Stimulated activated memory B cell treated with anti-CD40 and anti-IgM and Interleukin-4, amounts not matched to agents 10 μg/mL and 1 μg/mL and 100 μg/mL, for 72 hours (primary cell): ENCODE data around the gene MAP3K12.

ENCODE experiments used
- ATAC-seq: fragments of 150-1000 bp; cut with Tn5 transposase; 2 replicates; pipeline ENCODE4 v1.10.0; 2021
- H3K27ac Mint-ChIP-seq: one replicate; pipeline ENCODE4 v1.8.0; 2022; ENCODE audit warnings: mild to moderate bottlenecking, mixed read lengths
- H3K27me3 Mint-ChIP-seq: one replicate; pipeline ENCODE4 v1.8.0; 2022; ENCODE audit warnings: mixed read lengths
- H3K36me3 Mint-ChIP-seq: one replicate; pipeline ENCODE4 v1.8.0; 2022; ENCODE audit warnings: mixed read lengths
- H3K4me1 Mint-ChIP-seq: one replicate; pipeline ENCODE4 v1.8.0; 2022; ENCODE audit warnings: mixed read lengths
- H3K4me3 Mint-ChIP-seq: one replicate; pipeline ENCODE4 v1.8.0; 2022; ENCODE audit warnings: mild to moderate bottlenecking, moderate library complexity, mixed read lengths
- H3K9me3 Mint-ChIP-seq: one replicate; pipeline ENCODE4 v1.8.0; 2022; ENCODE audit warnings: mixed read lengths

The MAP3K12 gene

DNA sequence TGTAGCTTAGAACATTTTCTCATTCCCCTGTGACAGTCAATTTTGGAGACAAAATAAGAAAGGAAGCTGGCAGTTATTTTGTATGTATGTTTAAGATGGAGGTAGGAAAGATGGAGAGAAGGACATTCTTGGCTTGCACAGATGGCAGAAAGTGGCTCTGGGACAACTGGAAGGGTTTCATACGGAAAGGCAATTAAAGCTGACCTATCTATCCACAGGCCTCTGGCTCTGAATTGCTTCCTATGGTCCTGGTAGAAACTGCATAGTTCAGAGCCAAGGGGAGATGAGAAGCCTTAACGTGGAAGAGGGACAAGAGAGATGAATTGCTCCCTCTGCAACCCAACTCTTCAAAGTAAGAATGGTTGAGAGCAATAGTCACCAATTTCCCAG is 16.0 kb upstream of the MAP3K12 start:
- Mint-ChIP-seq H3K27me3 (no peaks in the 10 kb centered on the region), H3K9me3 (no peaks in the 10 kb centered on the region), H3K36me3 (peaks cover 54% of the 10 kb centered on the region), H3K4me1 (peaks cover 5% of the 10 kb centered on the region), H3K4me3 (no peak overlapping the region), H3K27ac (peak overlapping the region; percentile 46)
- ATAC-seq = no peak

DNA sequence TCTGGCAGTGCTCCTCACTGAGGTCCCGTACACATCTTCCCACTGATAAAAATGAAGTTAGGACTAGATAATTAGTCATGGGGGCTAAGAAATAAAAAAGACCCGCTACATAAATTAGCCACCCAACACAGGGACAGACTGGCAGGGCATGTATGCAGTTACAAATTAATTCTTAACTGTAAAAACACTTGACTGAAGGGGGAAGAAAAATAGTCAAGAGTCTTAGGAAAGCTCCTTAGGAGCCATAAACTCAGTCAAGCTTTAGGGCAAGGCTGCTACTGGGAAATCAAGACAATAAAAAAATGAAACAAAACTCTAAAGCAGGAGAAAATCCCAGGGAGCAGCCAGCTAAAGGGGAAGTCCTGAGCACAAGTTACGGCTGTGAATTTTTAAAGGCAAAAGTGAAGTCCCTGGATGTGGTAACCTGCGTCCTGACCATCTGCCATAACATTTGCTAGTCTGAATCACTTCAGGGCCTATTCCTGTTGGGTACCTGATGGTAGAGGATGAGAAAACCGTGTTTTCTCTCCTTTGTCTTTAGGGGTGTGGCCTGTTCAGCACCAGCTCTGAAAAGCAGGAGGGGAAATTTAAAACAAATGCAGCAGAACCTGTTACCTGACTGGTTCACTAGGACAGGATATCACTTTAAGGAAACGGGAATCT is 15.5 kb upstream of the MAP3K12 start:
- ATAC-seq = no peak
- Mint-ChIP-seq H3K36me3 (peaks cover 48% of the 10 kb centered on the region), H3K9me3 (no peaks in the 10 kb centered on the region), H3K27me3 (no peaks in the 10 kb centered on the region), H3K4me3 (no peak overlapping the region), H3K4me1 (no peaks in the 10 kb centered on the region), H3K27ac (peak overlapping the region; percentile 46)

DNA sequence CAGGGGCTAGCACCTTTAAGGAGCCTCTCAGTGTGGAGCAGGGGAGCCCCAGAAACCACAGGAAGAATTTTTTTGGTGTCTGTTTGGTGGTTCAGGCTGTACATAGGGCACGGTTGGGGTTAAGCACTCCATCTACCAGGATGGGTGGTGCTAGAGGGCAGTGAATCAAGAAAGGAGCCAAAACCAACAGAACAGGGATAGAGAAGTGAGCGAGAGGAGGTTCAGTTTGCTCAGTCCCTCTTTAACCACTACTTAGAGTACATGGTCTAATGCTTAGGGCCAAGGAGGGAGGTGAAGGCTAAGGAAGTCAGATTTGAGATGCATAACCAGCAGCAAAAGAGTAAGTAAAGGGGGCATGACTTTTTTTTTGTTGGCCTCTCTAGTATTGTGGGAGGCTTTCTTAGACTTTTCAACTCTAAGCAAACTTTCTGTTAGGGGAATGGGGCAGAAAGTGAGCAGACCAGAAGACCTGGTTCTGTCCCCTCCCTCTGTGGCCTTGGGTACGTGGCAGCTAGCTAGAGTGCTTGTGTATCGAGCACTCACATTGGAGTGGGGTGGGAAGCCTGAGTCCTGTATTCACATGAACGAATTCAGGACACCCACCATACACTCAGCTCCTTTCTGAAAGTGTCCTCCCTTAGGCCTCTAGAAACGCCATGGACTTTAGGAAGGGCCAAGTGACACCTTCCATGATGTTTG is 14.6 kb upstream of the MAP3K12 start:
- ATAC-seq = no peak
- peaks cover 1% of the 10 kb centered on the region for H3K4me1 Mint-ChIP-seq
- H3K4me3 Mint-ChIP-seq = no peak overlapping the region
- no peaks in the 10 kb centered on the region for H3K9me3 Mint-ChIP-seq
- no peak overlapping the region for H3K27ac Mint-ChIP-seq
- H3K36me3 Mint-ChIP-seq = peaks cover 48% of the 10 kb centered on the region
- no peaks in the 10 kb centered on the region for H3K27me3 Mint-ChIP-seq

DNA sequence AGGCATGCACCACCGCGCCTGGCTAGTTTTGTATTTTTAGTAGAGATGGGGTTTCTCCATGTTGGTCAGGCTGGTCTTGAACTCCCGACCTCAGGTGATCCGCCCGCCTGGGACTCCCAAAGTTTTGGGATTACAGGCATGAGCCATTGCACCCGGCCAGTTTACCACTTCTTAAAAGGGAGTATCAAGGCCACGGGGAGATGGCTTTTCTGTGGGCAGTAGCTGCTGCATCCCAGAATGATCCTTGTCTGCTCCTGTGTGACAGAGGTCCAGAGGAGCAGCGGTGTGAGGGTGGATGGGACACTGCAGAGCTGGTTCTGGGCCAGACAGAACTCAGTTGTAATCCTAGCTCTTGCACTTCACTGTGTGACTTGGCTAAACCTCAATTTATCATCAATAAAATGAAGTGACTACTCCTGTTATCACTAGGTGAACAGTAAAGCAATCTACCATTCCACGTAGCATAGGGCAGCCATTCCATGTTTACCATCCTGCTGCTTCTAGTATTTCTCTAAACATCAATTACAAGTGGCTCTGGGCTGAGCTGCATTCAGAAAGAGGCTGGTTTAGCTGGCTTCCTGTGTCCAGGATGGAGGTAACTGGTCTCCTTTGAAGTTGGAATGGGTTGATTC is 11.0 kb upstream of the MAP3K12 start:
- H3K9me3 Mint-ChIP-seq = no peaks in the 10 kb centered on the region
- peaks cover 8% of the 10 kb centered on the region for H3K4me1 Mint-ChIP-seq
- peaks cover 47% of the 10 kb centered on the region for H3K36me3 Mint-ChIP-seq
- H3K27ac Mint-ChIP-seq = peak overlapping the region; percentile 5
- H3K4me3 Mint-ChIP-seq = no peak overlapping the region
- no peaks in the 10 kb centered on the region for H3K27me3 Mint-ChIP-seq
- ATAC-seq = no peak

DNA sequence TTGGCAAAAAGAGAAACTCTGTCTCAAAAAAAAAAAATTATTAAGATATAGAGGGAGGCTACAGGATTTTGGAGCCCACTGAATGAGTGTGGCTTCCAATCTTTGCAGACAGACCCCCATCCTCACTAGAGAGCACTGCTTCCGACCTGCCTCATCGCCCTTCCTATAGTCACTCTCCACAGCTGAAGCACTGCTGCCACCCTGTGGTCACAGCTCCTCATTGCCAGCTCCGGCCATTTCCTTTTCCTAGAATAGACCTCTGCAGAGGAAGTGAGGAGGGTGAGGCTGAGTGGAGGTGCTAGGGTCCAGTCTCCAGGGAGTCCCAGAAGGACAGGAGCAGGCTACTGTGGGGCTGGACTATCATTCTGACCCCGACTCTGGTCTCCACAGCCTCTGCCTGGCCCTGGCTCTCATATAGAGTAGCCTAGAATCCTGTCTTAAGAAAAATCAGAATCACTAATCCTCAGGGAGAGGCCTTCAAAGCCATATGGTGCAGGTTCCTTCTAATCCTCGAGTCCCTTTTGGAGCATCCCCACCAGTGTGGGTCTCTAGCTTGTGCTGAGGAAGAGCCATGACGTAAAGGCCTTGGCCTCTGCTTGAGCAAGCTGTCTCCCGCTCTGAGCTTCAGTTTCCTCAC is 9.4 kb upstream of the MAP3K12 start:
- H3K36me3 Mint-ChIP-seq = peaks cover 45% of the 10 kb centered on the region
- no peak overlapping the region for H3K4me3 Mint-ChIP-seq
- no peaks in the 10 kb centered on the region for H3K9me3 Mint-ChIP-seq
- H3K27ac Mint-ChIP-seq = peak overlapping the region; percentile 5
- peaks cover 20% of the 10 kb centered on the region for H3K4me1 Mint-ChIP-seq
- peak; percentile 93 for ATAC-seq
- H3K27me3 Mint-ChIP-seq = no peaks in the 10 kb centered on the region

DNA sequence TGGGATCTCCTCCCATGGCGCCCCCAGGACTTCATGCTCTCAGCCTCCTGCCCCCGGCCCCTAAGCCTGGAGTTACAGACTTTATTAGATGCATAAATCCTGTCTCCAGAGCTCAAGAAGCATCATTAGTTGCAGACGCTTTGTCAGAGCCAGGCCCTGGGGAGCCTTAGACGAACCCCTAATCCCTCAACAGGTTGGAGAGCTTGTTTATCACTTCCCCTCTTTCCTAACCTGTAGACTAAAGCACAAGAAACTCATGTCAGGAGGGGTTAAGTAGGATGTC is 8.3 kb upstream of the MAP3K12 start:
- Mint-ChIP-seq H3K4me1 (peaks cover 20% of the 10 kb centered on the region), H3K4me3 (no peak overlapping the region), H3K9me3 (no peaks in the 10 kb centered on the region), H3K27me3 (no peaks in the 10 kb centered on the region), H3K36me3 (peaks cover 42% of the 10 kb centered on the region), H3K27ac (no peak overlapping the region)
- ATAC-seq = no peak

DNA sequence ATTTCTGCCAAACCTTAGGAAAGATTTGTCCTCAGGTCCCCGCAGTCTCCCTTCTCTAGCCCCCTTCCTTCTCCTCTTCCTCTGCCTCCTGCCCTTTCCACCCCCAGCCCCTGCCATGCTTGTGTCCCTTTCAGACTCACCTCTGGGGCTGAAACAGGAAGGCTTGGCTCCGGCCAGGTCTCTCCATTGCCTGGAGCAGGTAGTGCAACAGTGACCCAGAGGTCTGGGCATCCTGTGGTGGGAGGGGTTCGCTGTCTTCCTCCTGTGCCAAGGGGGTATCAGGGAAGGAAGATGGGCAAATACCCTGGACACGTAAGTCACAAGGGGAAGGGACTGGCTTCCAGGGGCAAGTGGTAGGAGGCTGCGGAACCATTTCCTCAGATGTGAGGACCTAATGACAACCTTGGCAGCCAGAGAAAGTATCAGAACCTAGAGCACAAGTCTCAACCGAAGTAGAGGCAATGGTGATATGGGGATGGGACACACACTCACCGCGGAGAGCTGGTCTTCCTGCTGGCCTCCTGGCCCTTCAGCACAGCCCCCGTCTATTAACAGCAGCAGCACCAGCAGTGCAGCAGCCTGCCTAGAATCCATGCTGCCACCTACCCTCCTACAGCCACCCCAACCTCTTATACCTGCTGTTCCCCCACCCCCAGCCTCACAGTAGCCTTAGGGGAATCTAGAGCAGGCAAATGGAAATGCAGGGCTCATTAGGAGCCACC is 7.8 kb upstream of the MAP3K12 start, which contains the start of gene NPFF:
NPFF (minus strand) TSS at position 604 of the 722 bp plus-strand sequence; CDS start at position 594, 10 bp downstream.
- peak within 1 kb of the TSS; percentile 5 for H3K27ac Mint-ChIP-seq
- H3K4me1 Mint-ChIP-seq = peaks cover 24% of the 10 kb centered on the region
- no peaks in the 10 kb centered on the region for H3K9me3 Mint-ChIP-seq
- H3K27me3 Mint-ChIP-seq = no peaks in the 10 kb centered on the region
- H3K36me3 Mint-ChIP-seq = peaks cover 37% of the 10 kb centered on the region
- no peak for ATAC-seq
- no peak within 1 kb of the TSS for H3K4me3 Mint-ChIP-seq

DNA sequence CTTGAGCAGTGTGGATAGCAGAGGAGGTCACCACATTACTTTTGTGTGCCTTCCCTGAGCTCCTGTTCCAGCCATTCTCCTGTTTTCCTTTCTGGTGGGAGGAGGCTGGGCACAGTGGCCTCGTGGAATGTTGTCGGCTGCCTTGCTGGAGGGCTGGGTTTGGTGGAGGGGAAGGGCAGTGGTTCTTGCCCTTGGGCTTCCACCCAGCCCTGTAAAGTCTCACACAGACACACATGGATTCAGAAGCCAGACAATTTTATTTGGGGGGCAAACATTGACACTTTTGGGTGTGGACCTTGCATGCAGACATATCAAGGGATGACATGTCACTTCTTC is 7.2 kb upstream of the MAP3K12 start:
- Mint-ChIP-seq H3K4me3 (no peak overlapping the region), H3K27ac (no peak overlapping the region), H3K36me3 (peaks cover 32% of the 10 kb centered on the region), H3K9me3 (no peaks in the 10 kb centered on the region), H3K4me1 (peaks cover 30% of the 10 kb centered on the region), H3K27me3 (no peaks in the 10 kb centered on the region)
- ATAC-seq = no peak

DNA sequence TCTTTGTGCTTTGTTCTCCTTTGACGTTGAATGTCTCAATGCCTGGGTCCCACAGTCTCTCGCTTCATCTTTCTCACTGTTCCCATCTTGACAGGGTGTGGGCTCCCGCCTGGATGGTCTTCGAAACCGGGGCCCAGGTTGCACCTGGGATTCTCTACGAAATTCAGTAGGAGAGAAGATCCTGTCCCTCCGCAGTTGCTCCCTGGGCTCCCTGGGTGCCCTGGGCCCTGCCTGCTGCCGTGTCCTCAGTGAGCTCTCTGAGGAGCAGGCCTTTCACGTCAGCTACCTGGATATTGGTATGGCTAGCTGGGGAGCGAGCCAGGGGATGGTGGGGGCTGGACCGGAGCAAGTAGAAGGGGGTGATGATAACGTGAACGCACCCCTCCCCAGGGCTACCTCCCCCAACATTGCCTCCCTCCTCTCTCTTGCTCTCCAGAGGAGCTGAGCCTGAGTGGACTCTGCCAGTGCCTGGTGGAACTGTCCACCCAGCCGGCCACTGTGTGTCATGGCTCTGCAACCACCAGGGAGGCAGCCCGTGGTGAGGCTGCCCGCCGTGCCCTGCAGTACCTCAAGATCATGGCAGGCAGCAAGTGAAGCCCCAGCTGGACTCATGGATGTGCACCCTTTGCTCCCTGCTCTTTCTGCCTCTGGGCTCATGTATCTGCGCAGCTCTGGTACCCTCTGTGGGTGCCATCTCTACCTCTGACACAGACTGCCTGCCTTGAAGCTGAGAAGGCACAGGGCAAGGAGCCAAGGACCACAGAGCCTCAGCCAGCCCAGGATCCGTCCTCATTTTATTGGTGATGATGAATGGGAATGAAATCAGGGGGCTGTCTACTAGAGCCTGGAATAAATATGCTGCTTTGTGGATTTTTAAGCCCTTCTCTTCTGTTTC is 6.5 kb upstream of the MAP3K12 start:
- H3K9me3 Mint-ChIP-seq = no peaks in the 10 kb centered on the region
- peaks cover 26% of the 10 kb centered on the region for H3K36me3 Mint-ChIP-seq
- ATAC-seq = no peak
- peak overlapping the region; percentile 31 for H3K27ac Mint-ChIP-seq
- peak overlapping the region; percentile 13 for H3K4me3 Mint-ChIP-seq
- no peaks in the 10 kb centered on the region for H3K27me3 Mint-ChIP-seq
- H3K4me1 Mint-ChIP-seq = peaks cover 30% of the 10 kb centered on the region

DNA sequence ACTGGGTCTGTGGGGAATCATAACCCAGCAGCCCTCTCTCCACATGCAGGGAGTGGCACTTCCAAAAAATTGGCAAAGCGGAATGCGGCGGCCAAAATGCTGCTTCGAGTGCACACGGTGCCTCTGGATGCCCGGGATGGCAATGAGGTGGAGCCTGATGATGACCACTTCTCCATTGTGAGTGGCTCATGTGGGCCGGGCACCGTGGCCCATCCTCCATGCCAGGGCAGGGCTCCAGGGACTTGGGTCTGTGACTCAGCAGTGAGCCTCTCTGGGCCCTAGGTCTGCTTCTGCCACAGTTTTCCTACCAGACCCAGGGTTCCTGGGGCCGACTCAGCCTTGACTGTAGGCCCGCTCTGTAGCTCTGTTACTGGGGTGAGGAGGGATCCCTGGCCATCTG is 5.8 kb upstream of the MAP3K12 start:
- no peak for ATAC-seq
- Mint-ChIP-seq H3K9me3 (no peaks in the 10 kb centered on the region), H3K4me1 (peaks cover 33% of the 10 kb centered on the region), H3K27me3 (no peaks in the 10 kb centered on the region), H3K36me3 (peaks cover 25% of the 10 kb centered on the region), H3K4me3 (no peak overlapping the region), H3K27ac (no peak overlapping the region)

DNA sequence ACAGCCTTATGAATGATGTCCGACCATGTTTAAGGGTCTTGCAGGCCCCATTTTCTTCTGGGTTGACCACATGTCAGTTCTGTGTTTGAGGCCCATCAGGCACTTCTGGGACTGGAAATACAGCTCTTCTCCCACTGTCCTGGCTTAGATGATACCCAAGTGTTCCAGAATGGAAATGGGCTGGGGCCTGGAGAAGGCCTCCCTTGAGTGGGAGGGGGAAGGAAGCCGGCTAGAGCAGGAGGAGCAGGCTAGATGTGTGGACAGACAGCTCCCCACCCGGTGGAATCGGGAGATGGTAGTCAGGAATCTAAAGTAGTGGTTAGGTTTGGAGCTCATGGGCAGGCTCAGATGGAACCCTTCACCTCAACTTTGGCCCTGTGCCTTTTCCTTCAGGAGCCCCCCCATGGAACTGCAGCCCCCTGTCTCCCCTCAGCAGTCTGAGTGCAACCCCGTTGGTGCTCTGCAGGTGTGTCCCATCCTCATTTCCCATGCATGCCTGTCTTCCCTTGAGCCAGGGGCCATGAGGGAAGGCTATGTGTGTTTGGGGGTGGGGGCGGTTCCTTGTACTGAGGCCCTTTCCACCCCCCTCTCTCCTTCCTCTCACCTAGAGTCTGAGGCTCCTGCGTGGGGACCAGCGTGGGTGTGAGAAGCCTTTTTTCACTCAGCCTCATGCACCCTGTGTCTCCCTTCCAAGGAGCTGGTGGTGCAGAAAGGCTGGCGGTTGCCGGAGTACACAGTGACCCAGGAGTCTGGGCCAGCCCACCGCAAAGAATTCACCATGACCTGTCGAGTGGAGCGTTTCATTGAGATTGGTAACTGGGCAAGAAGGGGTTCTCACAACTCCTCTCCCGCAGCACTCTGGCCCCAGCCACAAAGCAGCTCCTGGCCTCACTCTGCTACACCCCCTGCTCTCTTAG is 5.0 kb upstream of the MAP3K12 start:
- Mint-ChIP-seq H3K36me3 (peaks cover 25% of the 10 kb centered on the region), H3K9me3 (no peaks in the 10 kb centered on the region), H3K4me3 (no peak overlapping the region), H3K4me1 (peaks cover 38% of the 10 kb centered on the region), H3K27me3 (no peaks in the 10 kb centered on the region), H3K27ac (no peak overlapping the region)
- ATAC-seq = no peak

DNA sequence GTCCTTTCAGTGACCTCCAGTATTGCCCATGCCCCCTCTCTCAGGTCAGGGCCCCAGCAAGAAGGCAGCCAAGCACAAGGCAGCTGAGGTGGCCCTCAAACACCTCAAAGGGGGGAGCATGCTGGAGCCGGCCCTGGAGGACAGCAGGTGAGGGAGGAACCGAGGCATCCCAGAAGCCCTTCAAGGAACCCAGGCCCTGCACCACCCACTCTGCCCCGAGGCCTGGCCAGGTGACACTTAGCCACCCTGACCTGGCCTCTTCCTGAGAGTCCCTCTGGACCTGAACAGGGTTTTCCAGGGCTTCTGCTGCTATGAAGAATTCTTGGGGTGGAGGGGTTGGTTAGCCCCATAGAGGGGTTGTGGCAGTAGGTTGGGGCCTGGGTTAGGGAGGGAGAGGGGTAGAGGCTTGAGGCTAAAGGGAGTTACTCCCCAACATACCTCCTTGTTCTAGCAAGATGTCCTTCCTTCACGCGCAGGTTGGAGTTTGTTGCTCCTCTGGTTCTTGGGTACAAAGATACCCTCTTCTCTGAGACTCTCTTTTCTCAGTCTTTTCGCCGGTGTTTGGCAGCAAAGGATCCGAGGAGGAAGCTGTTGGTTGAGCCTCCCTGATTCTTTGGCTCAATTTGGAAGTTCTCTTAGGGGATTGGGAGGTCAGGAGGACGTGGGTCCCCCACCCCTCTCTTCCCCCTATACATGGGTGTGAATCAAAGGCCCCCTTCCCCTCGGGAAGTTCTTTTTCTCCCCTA is 3.9 kb upstream of the MAP3K12 start:
- Mint-ChIP-seq H3K4me1 (peaks cover 42% of the 10 kb centered on the region), H3K27me3 (no peaks in the 10 kb centered on the region), H3K27ac (no peak overlapping the region), H3K36me3 (peaks cover 25% of the 10 kb centered on the region), H3K9me3 (no peaks in the 10 kb centered on the region), H3K4me3 (no peak overlapping the region)
- no peak for ATAC-seq

DNA sequence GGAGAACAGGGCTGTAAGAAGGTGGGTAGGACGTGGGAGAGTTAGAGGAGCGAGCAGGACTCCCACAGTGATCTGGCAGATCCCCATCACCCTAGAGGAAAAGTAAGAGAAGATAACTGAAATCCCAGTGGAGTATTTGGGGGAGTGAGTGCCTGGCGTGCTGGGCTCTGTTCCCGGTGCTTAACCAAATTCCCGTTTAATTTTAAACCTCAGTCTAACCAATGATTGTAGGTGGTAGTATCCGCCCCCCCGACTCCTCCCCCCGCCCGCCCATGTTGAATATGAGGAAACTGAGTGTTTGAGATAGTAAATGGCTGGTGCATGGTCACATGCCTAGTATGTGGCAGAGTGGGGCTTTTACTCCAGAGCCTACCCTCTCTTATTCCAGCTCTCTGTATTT is 3.1 kb upstream of the MAP3K12 start:
- Mint-ChIP-seq H3K27me3 (no peaks in the 10 kb centered on the region), H3K9me3 (no peaks in the 10 kb centered on the region), H3K4me1 (peaks cover 42% of the 10 kb centered on the region), H3K27ac (peak overlapping the region; percentile 98), H3K36me3 (peaks cover 25% of the 10 kb centered on the region), H3K4me3 (peak overlapping the region; percentile 87)
- ATAC-seq = no peak
